GM21737 (cell line): Measurements from ENCODE around the gene STK39.
"Not testable (repeated sequence)": the region's sequence is repeated elsewhere in the genome, so short reads cannot be mapped to it uniquely, and the experiment has no call there.

Experiments
- ATAC-seq: cut with Tn5 transposase; IDR thresholded peaks from one replicate; pipeline ENCODE4 v1.9.1; 2021; ENCODE audit warnings: mild to moderate bottlenecking, moderate library complexity; ENCODE audit not compliant: unreplicated experiment

The STK39 gene

DNA sequence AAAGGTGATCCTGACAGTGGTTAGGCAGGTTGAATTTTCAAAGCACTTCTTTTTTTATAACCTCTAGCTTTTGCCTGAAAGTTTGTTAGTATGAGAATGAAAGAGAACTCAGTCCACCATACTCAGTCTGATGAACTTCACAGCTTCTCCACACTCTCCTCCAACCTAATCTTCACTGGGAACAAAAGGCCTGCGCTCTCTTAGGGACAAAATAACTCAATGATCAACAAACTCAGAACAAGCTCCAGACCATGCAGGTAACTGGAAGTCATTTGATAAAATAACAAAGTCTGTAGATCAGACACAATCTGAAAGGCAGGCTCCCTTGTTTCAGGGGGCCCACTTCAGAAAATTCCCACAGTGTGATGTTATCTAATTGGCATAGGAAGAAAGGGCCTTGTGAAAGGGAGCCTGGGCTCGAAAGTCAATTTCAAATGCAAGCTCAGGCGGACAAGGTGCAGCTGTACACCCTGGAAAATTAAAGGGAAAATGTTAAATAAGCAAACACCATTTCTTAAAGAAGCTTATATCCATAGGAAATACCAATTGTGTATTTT is 142.2 kb downstream of the STK39 start:
- no peak for ATAC-seq

DNA sequence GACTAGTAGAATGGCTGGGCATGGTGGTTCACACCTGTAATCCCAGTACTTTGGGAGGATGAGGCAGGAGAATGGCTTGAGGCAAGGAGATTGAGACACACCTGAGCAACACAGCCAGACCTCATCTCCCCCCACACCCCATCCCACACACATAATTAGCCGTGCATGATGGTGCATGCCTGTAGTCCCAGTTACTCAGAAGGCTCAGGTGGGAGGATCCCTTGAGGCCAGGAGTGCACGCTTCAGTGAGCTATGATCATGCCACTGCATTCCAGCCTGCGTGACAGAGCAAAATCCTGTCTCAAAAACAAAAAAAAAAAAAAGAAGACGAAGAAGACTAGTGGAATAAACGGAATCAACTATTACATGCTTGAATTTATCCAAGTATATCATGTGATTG is 150.0 kb downstream of the STK39 start:
- ATAC-seq: no peak

DNA sequence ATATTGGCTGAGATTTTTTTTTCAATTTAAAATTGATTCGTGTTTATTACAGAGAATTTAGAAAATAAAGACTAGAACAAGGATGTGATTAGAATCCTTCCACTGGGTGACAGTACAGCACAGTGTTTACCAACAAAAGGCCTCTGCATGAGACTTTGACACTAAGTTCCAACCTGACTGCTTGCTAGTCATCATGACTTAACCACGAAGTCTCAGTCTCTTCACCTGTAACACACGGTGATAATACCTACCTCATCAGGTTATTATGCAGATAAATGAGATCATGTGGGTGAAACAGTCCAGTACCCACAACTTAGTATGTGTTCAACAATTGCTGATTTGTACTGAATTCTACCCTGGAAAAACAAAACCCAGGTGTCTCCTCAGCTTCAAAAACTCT is 151.2 kb downstream of the STK39 start:
- ATAC-seq: no peak

DNA sequence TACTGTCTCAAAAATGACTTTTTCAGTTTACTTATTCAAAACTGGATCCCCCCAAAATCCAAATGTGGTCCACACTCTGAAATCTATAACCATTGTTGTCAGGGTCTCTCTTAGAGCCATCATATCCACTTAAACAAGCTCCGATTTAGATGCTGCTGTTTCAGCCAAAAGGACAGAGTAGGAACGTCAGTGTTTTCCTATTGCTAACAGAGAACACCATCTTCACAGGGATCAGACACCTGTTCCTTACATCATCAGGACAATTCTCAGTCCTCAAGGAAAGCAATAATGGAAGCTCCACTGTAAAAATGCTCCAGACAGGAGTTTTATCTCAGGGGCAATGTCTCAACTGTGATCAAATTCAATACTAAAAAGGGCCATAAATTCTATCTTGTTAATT is 155.4 kb downstream of the STK39 start:
- ATAC-seq: no peak

DNA sequence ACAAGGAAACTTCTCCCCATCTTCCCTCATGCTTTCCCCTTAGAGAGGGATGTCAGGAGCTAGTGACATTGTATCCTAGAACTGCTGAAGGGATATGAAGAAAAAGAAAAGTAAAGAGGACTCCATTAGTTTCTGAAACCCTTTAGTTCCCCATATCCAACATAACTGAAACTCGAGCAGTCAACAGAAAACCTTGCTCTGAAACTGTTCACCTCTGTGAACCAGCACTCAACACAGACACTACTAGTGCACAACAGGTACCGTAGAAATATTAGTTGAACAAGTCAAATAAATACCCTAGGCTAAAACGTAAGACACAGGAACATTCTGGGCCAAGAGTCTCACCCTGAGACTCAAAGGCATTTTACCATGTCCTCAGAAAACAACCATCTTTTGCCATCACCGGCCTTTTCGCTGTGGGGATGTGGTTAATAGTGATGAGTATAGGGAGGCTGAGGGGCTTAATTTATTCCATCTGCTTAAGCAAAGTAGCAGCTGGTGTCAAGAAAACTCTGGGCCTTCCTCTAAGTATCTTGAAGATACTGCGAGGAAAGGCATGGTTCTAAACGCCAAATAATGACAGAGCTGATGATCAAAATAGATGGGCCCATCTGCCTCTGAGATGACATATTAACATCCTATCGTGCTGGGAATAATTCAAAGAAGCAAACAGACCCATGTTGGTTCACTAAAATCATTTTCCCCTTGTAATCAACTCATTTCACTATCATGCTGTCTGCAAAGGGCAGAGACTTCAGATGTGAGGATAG is 156.8 kb downstream of the STK39 start:
- ATAC-seq: peak; percentile 89

DNA sequence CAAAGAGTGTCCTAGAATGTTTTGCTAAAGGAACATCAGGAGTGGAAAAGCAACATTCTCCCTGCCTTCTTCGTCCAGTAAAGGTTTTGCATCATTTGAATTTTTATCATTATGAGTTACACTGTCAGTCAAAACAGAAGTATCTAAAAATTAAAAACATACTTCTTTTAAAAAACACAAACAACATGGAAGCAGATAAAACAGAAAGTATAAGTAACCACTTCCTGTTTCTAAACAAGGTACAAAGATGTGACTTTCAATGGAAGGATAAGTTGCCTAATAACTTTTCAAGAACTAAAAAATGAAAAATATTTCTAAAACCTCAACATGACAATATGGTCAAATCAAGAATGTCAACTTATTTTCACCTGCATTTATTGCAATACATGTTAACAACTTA is 158.2 kb downstream of the STK39 start:
- no peak for ATAC-seq

DNA sequence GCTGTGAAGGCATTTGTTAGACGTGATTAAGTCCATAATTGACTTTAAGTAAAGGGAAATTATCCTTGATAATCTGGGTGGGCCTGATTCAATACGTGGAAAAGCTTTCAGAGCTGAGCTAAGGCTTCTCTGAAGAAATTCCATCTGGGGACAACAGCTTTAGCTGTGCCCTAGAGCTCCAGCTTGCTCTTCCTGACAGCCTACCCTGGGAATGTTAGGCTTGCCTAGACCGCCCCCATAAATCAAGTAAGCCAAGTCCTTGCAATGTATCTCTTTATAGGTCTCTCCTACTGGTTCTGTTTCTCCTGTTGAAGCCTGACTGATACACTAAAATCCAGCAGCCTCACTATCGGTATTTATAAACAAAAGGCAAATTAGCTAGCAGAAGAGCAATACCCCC is 160.0 kb downstream of the STK39 start:
- no peak for ATAC-seq

DNA sequence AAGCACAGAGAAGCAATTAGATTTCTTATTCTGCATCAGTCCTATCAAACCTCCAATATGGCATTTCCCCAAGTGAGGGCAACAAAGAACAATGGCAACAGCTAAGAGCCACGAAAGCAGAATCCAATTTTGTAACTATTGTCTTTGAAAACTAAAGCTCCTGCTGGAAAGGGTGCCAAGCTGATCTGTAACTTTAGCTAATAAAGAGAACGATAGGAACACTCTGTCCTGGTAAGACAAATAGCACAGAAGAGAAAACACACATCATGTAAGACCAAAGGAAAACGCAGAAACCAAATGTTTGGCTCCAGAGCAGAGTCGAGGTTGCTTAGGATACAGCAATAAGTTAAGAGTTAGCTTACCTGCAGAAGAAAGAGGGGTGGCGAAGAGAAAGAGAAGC is 160.5 kb downstream of the STK39 start:
- no peak for ATAC-seq

DNA sequence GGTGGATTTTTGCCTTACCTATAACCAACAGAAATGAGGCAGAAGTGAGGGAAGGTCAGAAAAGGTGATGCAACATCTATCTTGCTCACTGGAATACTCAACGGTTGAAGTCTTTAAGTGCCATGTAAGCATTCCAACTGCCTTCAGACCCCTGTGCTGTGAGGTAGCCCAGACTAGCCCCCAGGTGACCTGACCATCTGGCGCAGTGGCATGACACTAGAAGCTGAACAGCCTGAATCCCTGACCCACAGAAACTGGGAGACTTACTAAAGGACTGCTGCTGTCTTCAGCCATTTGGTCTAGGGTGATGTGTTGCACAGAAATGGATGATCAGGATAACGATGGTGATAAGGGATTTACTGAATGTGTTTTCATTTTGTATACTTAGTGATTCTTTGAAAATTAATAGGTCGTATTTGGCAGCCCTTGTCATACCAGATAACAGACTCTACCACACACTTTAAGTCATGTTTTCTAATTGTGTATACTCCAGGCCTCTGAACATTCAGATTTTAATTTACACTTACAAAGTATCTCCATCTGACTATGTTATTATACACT is 161.5 kb downstream of the STK39 start:
- ATAC-seq: no peak

DNA sequence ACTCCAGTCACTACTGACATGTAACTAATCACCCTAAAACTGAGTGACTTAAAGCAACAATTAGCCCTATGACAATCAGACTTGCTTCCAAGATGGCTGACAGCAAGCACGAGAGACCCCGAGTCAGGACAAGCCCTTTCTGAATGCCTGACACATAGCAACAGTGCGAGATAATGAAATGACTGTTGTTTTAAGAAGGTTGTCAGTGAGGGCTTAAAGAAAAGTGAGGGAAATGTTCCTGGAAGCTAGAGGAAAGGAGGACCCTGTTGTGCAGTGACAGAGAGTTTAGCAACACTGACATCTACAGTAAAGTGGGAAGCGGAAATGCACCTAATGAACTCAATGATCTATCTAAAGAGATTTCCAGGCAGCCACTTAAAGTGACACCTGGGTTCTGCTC is 163.1 kb downstream of the STK39 start:
- ATAC-seq: no peak

DNA sequence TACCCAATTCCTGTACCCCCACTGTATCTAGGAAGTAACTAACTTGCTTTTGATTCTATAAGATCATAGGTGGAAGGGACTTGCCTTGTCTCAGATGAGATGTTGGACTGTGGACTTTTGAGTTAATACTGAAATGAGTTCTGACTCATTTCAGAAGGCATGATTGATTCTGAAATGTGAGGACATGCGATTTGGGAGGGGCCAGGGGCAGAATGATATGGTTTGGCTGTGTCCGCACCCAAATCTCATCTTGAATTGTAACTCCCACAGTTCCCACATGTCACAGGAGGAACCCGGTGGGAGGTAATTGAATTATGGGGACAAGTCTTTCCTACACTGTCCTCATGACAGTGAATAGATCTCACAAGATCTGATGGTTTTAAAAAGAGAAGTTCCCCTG is 165.9 kb downstream of the STK39 start:
- not testable (repeated sequence) for ATAC-seq

DNA sequence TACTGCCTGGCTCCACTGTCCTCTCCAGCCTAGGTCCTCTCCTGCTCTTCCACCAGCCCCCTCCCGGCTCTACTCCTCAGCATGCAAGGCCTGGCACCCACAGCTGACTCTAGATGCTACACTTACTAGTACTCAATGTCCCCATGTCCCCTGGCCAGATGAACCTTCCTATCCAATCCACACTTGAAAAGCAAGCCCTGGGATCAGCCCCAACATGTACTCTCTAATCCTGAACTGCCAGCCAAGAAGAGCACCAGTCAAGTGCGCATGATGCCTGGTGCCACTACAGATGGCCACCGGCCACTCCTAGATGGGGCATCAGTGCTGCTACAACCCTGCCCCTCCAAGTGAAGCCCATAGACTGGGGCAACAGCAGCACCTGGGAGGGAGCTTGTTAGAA is 168.2 kb downstream of the STK39 start:
- ATAC-seq: no peak

DNA sequence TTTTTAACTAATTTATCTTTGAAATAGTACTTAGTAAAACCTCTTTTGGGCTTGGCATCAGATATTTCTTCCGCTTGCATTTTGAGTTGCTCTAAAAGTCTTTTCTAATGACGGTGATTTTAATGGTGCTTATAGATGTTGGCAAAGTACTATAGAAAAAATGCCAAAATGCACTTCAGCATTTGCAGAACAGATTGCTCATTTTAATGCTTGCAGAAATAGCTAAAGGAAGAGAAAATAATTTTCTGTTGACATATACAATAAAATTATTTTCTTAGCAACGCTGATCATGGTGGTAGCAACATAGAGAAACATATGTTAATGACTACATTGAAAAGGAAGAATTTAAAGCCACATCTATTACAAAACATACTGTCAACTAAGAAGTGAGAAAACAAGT is 170.7 kb downstream of the STK39 start:
- ATAC-seq: no peak

DNA sequence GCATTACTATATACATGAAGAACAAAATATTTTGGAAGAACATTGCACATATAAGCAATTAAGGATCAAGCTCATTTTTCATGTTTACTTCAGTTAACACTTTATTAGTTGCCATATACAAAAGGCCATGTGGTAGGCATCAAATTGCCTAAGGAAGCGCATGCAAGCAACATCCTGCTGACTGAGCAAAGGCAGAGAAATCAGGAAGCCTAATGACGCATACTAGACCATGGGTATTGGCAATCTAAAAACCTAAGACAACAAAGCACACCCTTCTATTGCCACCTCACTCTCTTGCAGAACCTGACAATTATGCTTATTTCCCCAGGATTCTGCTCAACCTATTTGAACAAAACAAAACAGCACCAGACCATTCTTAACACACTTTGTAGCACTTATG is 171.9 kb downstream of the STK39 start:
- ATAC-seq: no peak

DNA sequence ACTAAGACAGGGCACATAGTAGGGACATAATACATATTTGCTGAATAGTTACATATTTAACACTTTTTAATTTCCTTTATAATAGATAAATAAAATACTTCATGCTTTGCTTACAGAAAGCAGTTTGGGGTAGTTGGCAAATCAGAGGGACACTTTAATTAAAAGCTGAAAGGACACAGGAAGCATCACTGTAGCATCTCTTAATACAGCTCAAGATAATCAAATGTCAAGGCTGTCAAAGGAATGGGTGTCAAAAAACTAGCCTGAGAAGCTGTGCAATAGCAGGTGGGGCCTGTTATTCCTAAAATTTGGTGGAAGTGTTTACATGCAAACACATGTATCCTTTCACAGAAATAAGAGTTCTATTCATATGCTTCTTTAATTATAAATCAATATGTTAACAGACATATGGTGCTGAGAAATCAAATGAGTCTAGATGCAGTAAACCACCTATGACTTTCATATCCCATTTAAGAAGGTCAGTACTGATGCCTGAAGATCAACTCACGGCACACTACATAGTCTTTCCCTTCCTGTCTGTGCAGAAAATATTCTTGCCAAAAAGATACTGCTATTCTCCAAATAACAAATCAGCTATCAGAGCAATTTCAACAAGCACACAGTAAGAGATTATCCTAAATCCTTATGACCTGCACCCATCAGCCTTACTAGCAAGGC is 174.6 kb downstream of the STK39 start:
- ATAC-seq: no peak

DNA sequence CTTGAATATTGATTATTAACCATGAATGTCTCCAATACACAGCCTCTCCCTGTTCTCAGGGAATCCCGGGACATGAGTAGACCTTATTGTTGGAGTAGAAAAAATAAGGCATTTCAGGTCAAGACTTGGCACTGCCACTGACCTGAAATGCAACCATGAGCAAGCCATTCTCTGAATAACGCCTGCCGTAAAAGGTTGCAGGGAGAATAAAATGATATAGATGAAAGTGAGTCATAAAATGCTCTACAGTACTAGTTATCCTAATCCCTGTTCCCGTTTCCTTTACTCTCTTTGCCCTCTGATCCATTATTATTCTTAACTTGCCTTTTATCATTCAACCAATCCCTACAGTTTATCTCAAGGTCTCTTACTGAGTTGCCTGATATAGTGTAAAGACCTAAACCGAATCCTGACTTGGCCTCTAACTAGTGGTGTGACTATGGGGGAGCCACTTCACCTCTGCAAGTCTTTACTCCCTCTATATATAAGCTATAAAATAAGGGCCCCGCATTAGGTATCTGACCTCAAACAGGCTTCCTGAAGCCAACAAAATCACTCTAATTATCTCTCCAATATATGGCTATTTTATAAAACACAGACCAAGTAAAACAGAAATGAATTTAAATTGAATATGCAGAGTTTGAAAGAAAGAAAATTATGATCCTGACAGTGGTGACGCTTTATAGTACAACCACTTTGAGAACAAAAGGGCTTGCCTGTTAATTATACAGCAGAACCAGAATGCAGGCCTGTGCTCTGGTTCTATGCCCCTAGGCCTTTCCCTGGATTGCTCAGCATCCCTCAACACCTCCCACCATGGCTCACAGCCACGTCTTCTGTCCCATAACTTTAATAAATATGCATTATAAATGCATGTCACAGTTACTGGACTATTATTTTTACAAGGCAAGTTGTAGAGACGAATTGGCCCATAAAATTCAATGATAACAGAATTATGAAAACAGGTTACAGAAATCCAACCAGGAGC is 183.1 kb downstream of the STK39 start:
- no peak for ATAC-seq

DNA sequence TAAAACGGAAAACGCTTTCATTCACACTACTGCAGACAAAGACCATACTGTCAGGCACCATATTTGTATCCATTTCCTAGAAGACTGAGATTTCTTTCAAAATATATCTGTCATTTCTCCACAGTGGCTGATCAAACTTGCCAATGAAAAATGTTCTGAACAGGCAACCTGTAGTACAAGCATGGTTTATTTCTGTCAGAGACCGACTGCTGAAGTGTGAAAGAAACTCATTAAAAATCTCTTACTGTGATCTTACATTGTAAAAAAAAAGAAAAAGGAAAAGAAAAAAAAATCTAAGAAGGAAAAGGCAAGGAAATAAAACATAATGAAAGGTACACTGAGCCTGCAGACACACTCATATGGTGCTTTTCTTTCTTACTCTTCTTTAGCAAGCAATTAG is 184.5 kb downstream of the STK39 start:
- no peak for ATAC-seq

DNA sequence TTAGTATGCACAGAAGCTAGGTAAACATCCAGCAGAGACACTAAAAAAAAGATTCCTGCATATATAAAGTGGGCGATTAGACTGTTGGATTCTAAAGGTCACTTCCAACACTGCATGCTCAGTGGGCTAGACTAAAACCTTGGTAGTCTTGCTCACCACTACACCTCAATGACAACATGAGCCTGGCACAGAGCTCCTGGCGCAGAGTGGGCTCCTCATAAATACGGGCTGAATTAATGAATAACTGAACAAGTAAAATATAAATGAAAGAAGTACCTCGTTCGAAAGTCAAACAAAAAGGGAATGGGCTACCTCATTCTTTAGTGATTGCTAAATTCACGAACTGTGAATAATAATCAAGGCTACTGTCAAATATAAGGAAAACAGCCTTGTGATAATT is 185.3 kb downstream of the STK39 start:
- no peak for ATAC-seq

DNA sequence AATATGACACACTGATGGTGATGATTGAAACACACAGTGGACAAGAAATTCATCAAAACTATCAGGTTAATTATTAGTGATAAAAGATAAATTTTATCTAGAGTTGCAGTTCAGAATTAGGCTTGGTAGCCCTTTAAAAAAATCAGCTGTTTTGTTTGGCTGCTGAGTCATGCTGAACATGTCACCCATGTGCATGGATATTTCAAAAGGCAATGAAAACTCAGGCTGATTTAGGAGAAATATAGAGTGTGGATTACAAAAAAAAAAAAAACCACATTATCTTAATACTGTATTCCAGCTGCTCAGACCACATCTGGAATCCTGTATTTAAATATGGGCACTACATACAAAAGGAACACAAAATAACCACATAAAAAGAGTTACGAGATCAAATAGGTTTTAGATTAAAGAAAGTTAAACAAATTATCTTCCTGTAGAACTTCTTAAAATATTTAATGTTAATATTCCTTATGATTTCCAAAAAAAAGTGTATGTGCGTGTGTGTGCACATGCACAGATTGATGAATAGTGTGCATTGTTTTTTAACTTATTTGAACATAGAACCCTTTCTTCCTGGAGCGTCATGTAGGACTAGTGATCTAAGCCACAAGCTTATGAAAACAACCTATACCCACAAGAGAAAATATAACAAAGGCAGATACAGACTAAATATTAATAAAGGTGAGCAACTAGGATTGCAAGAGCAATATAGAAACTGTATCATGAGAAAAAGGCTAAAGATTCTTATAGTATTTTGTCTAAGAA is 186.2 kb downstream of the STK39 start:
- ATAC-seq: no peak

DNA sequence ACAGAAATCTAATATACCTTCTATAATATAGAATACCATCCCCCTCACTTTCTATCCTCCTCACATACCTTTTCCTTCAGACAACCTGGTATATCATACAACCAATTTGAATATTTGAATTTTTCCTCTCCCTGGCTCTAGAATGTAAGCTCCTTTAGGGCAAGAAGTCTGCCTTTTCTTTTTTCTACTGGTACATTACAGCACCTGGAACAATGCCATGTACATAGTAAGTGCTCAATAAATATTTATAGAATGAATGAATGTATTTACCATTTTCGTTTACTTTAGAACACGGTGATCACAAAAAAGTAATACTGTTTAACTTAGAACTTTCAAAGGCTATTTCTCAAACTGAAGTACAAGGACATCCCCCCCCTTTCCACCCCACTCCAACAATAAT is 187.6 kb downstream of the STK39 start:
- ATAC-seq: no peak
